Activated T-cell treated with anti-CD3 and anti-CD28 coated beads, Interleukin-2, amount 50 U/mL, for 4 hours (primary cell): ENCODE results near the gene COMMD10. TPM values are rescaled to one million over a fixed set of nuclear protein-coding genes. Genes with fewer than 3 reads are reported as not detected.
A peak's percentile ranks its signal among the peaks of the same experiment; 100 is the strongest.

Experiments
- ATAC-seq, 2 donors: fragments of 200-7000 bp; cut with Tn5 transposase; one replicate each; pipeline ENCODE4 v1.10.0; 2021
- DNase-seq: peaks from one replicate; pipeline ENCODE4 v3.0.0-alpha.2; 2020
- H3K27me3 Mint-ChIP-seq: one replicate; pipeline ENCODE4 v1.8.0; 2021; ENCODE audit warnings: low read depth, mixed read lengths
- H3K36me3 Mint-ChIP-seq: one replicate; pipeline ENCODE4 v1.8.0; 2022; ENCODE audit warnings: mixed read lengths; ENCODE audit not compliant: insufficient read depth
- H3K4me1 Mint-ChIP-seq: one replicate; pipeline ENCODE4 v1.8.0; 2021; ENCODE audit warnings: low read depth, mixed read lengths
- H3K4me3 Mint-ChIP-seq: one replicate; pipeline ENCODE4 v1.8.0; 2021; ENCODE audit warnings: mild to moderate bottlenecking, moderate library complexity, mixed read lengths
- H3K9me3 Mint-ChIP-seq: one replicate; pipeline ENCODE4 v1.8.0; 2021; ENCODE audit warnings: mixed read lengths
- total RNA-seq, 3 donors: library from RNA; stranded (reverse); gene quantifications; one replicate each; pipeline ENCODE4 v1.2.1, GENCODE V29; 2021

Gene COMMD10
- total RNA-seq, 3 donors from 2014 or later, result 19.1 to 22.9 (median 19.6) TPM

DNA sequence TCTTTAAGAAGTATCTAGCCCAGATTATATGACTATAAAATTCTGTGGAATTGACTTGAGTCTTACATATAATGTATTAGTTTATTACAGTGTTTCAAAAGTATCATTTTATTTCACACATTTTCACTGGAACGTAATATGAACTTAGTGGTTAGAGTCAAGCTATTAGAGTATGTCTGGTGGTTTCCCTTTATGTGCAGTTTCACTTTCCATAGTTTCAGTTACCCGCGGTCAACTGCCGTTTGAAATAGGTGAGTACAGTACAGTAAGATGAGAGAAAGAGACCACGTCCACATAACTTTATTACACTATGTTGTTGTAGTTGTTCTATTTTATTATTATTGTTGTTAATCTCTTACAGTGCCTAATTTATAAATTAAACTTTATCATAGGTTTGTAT is 50.5 kb downstream of the COMMD10 start:
- H3K27me3 Mint-ChIP-seq, result no peaks in the 10 kb centered on the region
- H3K4me3 Mint-ChIP-seq, result no peak overlapping the region
- H3K4me1 Mint-ChIP-seq, result peaks cover 24% of the 10 kb centered on the region

DNA sequence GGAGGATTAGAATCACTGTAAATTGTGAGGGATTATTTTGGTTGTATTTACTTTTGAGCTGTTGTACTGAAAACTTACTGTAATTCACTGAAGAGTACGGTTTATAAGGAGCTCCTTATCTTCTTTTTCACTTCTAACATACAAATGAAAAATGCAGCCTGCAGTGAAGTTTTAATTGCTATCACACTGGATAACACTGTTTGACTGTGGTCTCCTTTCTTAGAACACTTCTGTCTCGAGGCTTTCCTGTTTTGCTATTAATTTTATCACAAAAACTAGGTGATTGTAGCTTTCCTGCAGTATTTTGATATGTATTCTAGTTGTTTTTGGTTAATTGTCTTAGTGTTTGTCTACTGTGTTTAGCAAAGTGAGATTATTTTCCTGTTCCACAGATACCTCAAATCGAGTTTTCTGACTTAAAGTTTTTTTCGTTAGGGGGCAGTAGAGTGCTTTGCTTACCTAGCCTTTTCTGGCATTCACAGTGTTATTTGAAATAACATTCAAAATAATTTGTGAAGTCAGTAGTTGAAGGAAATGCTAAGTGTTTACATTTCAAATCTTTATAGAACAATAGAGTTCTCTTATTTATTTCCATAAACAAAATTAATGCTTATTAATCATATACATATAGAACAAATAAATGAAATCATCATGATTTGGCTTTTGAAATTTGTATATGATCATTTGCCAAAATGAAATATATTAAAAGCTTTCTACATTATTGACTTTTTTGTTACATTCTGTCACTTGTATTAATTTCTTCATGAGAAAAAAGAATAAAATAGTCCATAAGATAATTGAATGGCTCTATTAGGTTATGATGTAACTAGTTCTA is 52.9 kb downstream of the COMMD10 start:
- Mint-ChIP-seq H3K27me3 (no peaks in the 10 kb centered on the region), H3K4me1 (peaks cover 24% of the 10 kb centered on the region), H3K36me3 (peaks cover 8% of the 10 kb centered on the region), H3K4me3 (no peak overlapping the region), H3K9me3 (no peaks in the 10 kb centered on the region)
- DNase-seq (no peak), ATAC-seq (no peak)

More for the DNA sequence above, 50.5 kb downstream of the COMMD10 start:
- no peak for DNase-seq
- peak; percentile 73 for ATAC-seq
- Mint-ChIP-seq H3K9me3 (no peaks in the 10 kb centered on the region), H3K36me3 (peaks cover 3% of the 10 kb centered on the region)

DNA sequence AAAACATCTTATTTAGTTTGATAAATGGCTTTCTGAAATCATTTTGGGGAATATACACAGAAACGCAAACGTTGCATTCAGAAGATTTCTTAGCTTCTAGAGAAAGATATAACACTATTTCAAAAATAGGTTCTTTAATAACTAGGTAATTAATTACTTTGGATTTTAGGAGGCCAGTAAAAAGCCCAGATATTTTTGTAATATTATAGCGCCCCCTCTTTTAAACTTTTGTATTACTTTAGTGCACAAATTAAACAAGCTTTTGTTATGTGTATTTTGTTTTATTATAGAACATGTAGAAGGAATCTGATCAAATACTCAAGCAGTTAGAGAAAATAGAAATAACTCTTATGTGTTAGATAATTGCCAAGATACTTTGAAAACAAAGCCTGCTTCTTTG is 57.7 kb downstream of the COMMD10 start:
- Mint-ChIP-seq H3K4me3 (no peak overlapping the region), H3K4me1 (peaks cover 3% of the 10 kb centered on the region), H3K36me3 (peaks cover 9% of the 10 kb centered on the region), H3K9me3 (no peaks in the 10 kb centered on the region), H3K27me3 (no peaks in the 10 kb centered on the region)
- ATAC-seq, result no peak
- DNase-seq, result no peak

DNA sequence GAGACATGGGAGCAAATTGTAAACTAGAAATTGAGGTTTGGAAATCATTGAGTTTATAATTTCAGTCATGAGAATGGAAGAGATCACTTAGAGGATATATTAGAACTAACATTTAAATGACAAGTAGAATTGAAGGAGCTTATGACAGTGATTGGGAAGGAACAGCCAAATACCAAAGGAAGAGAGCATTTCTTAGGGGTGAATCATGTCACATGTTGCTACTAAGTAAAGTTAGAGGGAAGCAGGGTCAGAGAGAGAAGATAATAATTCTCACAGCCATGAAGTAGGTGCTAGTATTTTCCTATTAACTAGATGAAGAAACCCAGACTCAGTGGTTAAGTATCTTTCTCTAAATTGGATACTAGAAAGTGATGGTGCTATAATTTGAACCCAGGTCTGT is 59.3 kb downstream of the COMMD10 start:
- no peak overlapping the region for H3K4me3 Mint-ChIP-seq
- no peaks in the 10 kb centered on the region for H3K4me1 Mint-ChIP-seq
- ATAC-seq (no peak), DNase-seq (no peak)
- H3K27me3 Mint-ChIP-seq, result no peaks in the 10 kb centered on the region
- no peaks in the 10 kb centered on the region for H3K9me3 Mint-ChIP-seq
- peaks cover 11% of the 10 kb centered on the region for H3K36me3 Mint-ChIP-seq

DNA sequence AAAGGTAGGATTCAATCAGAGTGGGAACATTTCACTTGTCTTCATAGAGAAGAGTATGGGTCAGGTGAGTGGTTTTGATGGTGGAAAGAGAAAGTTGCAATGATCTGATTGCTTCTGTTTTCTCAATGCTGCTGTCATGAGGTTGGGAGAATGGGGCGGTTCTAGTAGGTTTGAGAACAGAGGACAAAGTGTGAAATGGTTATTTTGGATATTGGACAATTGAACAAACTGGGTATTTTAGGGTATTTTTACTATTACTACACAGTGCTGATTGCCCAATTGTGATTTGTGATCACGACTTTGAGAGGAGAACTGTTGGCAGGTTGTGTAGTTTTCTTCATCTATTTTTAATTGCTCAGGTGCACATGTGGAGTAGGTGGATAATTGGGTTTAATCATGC is 60.2 kb downstream of the COMMD10 start:
- ATAC-seq, result no peak
- Mint-ChIP-seq H3K9me3 (no peaks in the 10 kb centered on the region), H3K4me1 (no peaks in the 10 kb centered on the region), H3K36me3 (peaks cover 11% of the 10 kb centered on the region), H3K4me3 (no peak overlapping the region), H3K27me3 (no peaks in the 10 kb centered on the region)
- DNase-seq, result no peak

DNA sequence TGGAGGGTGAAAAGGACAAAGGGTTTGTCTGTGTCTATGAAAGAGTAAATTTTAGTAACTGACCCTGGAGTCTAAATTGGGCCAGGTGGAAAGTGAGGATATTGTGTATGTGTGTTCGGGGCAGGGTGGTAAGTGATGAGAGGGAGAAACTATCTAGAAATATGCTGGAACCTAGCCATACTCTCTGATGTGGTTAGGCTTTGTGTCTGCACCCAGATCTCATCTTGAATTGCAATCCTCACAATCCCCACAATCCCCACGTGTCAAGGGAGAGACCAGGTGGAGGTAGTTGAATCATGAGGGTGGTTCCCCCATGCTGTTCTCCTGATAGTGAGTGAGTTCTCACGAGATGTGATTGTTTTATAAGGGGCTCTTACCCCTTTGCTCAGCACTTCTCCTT is 60.6 kb downstream of the COMMD10 start:
- Mint-ChIP-seq H3K27me3 (no peaks in the 10 kb centered on the region), H3K4me3 (no peak overlapping the region), H3K36me3 (peaks cover 11% of the 10 kb centered on the region), H3K9me3 (no peaks in the 10 kb centered on the region), H3K4me1 (no peaks in the 10 kb centered on the region)
- DNase-seq, result no peak
- no peak for ATAC-seq

DNA sequence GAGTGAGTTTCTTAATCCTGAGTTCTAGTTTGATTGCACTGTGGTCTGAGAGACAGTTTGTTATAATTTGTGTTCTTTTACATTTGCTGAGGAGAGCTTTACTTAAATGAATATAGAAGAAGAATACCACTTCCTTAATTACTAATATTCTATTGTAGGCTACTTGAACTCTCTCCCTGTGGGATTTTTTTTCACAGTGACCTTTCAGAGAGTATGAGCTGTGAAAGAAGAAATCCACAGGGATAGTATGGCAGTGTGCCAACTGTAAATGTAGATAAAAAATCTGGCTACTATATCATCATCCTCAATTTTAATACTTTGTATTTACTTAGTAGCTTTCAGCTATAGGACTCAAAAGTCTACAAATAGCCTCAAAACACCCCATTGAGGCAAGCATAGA is 67.3 kb downstream of the COMMD10 start:
- Mint-ChIP-seq H3K4me3 (no peak overlapping the region), H3K9me3 (no peaks in the 10 kb centered on the region), H3K36me3 (peaks cover 11% of the 10 kb centered on the region), H3K4me1 (peaks cover 5% of the 10 kb centered on the region), H3K27me3 (no peaks in the 10 kb centered on the region)
- ATAC-seq (no peak), DNase-seq (no peak)

DNA sequence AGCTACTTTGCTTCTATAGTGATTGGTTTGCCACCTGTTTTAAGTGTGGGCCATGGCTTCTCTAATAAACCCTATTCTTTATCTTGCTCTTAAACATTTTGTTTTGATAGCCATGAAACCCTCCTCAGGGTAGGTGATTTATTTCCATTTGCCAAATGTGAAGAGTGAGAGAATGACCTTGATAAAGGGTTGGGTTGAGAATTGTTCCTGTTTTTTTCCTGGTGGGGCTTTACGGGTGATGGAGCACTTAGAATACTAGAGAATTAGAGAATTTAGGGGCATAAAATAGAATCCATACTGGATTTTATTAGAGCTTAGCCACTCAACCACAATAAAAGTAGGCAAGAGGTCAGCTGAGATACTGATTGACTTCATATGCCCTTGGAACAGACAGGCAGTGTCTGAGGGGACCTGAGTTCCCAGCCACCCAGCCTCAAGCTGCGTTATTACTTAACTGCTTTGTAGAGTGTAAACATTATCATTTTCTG is 68.9 kb downstream of the COMMD10 start:
- H3K9me3 Mint-ChIP-seq, result no peaks in the 10 kb centered on the region
- H3K36me3 Mint-ChIP-seq, result peaks cover 13% of the 10 kb centered on the region

DNA sequence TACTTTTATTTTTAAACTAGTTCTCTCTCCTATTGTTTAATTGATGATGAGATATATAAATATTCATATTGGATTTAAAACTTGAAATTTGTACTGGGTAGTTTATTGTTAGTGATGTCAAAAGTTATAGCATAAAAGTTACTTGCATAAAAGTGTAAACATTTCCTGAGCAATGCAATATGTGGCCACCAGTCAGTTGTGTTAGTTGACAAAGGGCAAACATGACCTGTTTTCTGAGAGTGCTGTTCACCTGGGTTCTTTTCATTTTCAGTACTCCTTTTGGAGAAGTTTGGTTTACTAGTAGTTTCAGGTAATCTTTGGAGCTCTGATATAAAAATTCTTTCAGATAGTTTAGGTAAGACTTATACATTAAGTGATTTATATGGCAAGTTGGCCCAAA is 69.4 kb downstream of the COMMD10 start:
- Mint-ChIP-seq H3K4me3 (no peak overlapping the region), H3K9me3 (no peaks in the 10 kb centered on the region), H3K36me3 (peaks cover 17% of the 10 kb centered on the region), H3K4me1 (peaks cover 7% of the 10 kb centered on the region), H3K27me3 (no peaks in the 10 kb centered on the region)
- no peak for DNase-seq
- ATAC-seq, result no peak

More for the DNA sequence above, 68.9 kb downstream of the COMMD10 start:
- H3K4me1 Mint-ChIP-seq, result peaks cover 5% of the 10 kb centered on the region
- no peak overlapping the region for H3K4me3 Mint-ChIP-seq
- no peak for DNase-seq
- no peaks in the 10 kb centered on the region for H3K27me3 Mint-ChIP-seq
- ATAC-seq, result no peak

DNA sequence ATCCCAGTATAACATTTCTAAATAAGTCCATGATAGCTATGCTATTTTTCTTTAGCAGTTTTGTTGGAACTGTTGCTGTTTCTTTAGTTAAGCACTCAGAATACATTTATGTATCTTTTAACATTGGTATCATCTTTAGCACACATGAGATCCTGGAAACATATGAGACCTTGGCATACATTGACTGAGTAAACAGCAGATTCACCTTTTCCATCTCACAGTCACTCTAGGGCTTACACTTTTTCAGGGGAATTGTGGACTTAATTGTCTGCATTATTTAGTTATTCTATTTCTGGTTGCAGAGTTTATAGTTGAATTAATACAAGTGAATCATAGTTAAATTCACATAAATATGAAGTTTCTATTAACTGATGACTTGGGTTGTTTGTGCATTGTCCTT is 70.1 kb downstream of the COMMD10 start:
- ATAC-seq (no peak), DNase-seq (no peak)
- H3K4me1 Mint-ChIP-seq, result peaks cover 8% of the 10 kb centered on the region
- no peaks in the 10 kb centered on the region for H3K9me3 Mint-ChIP-seq
- H3K27me3 Mint-ChIP-seq, result no peaks in the 10 kb centered on the region
- peaks cover 17% of the 10 kb centered on the region for H3K36me3 Mint-ChIP-seq
- H3K4me3 Mint-ChIP-seq, result no peak overlapping the region

DNA sequence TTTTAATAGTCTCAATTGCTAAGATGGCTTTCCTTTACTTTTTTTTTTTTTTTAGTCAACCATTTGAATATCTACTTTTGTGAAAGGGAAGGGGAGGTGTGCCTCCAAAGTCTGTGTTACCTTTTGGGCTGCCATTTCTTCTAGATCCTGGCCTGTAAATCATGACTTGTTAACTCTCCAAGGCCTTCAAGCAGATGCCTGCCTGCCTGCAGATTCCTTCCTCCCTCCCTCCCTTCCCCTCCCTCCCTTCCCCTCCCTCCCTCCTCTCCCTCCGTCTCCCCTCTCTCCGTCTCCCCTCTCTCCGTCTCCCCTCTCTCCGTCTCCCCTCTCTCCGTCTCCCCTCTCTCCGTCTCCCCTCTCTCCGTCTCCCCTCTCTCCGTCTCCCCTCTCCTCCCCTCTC is 73.1 kb downstream of the COMMD10 start:
- peaks cover 15% of the 10 kb centered on the region for H3K36me3 Mint-ChIP-seq
- no peak overlapping the region for H3K4me3 Mint-ChIP-seq
- H3K27me3 Mint-ChIP-seq, result no peaks in the 10 kb centered on the region
- H3K4me1 Mint-ChIP-seq, result peaks cover 5% of the 10 kb centered on the region
- ATAC-seq (no peak), DNase-seq (no peak)
- H3K9me3 Mint-ChIP-seq, result no peaks in the 10 kb centered on the region

DNA sequence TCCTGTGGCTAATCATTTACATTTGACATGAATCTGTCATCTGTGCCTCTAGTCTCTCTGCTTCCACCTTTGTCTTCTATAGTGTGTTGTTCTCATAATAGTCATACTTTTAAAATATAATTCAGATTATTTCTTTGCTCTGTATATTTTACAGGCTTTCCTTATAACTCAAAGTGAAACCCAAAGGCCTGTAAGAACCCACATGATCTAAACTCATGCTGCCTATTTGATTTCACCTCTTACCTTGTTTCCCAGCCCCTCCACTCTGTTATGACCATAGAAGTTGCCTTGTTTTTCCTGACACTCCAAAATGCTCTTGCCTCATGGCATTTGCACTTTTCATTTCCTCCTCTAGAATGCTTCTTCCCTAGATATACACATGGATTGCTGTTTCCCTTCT is 74.2 kb downstream of the COMMD10 start:
- Mint-ChIP-seq H3K27me3 (no peaks in the 10 kb centered on the region), H3K4me3 (no peak overlapping the region), H3K36me3 (peaks cover 15% of the 10 kb centered on the region), H3K9me3 (no peaks in the 10 kb centered on the region), H3K4me1 (peaks cover 5% of the 10 kb centered on the region)
- no peak for DNase-seq
- ATAC-seq, result no peak

DNA sequence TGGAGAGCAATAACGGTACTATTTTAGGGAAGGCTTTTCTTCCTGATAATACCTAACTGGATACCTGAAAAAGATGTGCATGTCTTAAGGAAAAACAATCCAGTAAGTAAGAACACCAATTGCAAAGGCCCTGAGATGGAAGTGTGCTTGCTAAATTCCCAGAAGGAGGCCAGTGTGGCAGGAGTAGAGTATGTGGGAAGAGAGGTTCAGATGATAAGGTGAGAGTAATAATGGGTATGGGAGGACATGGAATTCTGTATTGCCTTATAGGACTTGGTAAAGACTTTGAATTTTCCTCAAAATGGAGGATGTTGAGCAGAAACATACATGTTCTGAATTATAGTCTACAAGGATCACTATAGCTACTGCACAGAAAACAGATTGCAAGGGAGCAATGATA is 89.3 kb downstream of the COMMD10 start:
- peaks cover 29% of the 10 kb centered on the region for H3K36me3 Mint-ChIP-seq
- peaks cover 11% of the 10 kb centered on the region for H3K9me3 Mint-ChIP-seq
- no peak for ATAC-seq
- DNase-seq, result no peak
- no peak overlapping the region for H3K4me3 Mint-ChIP-seq
- H3K4me1 Mint-ChIP-seq, result peaks cover 1% of the 10 kb centered on the region
- H3K27me3 Mint-ChIP-seq, result no peaks in the 10 kb centered on the region

DNA sequence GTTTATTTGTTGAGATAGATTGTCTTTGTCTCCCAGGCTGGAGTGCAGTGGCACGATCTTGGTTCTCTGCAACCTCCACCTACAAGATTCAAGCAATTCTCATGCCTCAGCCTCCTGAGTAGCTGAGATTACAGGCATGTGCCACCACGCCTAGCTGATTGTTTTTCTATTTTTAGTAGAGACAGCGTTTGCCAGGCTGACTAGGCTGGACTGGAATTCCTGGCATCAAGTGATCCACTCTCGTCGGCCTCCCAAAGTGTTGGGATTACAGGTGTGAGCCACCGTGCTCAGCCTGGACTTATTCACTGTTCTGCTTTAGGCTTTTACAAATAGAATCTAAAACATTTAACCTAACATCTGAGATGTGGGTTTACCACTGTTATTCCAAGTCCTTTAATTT is 91.3 kb downstream of the COMMD10 start:
- DNase-seq, result no peak
- Mint-ChIP-seq H3K36me3 (peaks cover 28% of the 10 kb centered on the region), H3K4me1 (peaks cover 1% of the 10 kb centered on the region)

DNA sequence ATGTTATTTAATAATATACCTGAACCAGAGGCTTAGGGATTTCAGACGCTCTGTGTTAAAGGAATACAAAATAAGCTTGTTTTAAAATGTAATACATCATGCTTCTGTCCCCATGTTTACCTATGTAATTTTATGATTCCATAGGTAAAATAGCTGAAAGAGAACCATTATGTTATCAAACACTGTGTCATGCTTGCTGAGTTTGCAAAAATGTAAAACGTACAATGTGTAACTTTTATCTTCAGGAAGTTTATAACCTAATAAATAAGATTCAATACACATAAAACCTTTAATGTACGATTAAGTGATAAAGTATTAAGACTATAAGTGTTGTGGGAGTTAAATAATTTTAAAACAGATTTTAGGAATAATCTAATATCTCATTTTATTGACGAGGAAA is 94.1 kb downstream of the COMMD10 start:
- H3K27me3 Mint-ChIP-seq, result no peaks in the 10 kb centered on the region
- H3K9me3 Mint-ChIP-seq, result peaks cover 4% of the 10 kb centered on the region
- peaks cover 1% of the 10 kb centered on the region for H3K4me1 Mint-ChIP-seq
- H3K4me3 Mint-ChIP-seq, result no peak overlapping the region
- ATAC-seq (no peak), DNase-seq (no peak)
- peaks cover 28% of the 10 kb centered on the region for H3K36me3 Mint-ChIP-seq

More for the DNA sequence above, 91.3 kb downstream of the COMMD10 start:
- peaks cover 7% of the 10 kb centered on the region for H3K9me3 Mint-ChIP-seq
- no peak for ATAC-seq
- no peaks in the 10 kb centered on the region for H3K27me3 Mint-ChIP-seq
- no peak overlapping the region for H3K4me3 Mint-ChIP-seq
